K562 (cell line): ENCODE measurements around the gene ASAH2B. TPM values are rescaled to one million over a fixed set of nuclear protein-coding genes. Genes with fewer than 3 reads are reported as not detected.

Experiments used
- CBX1 ChIP-seq: sonication (generic); IDR thresholded peaks from 2 replicates; pipeline ENCODE4 v1.6.1; 2016; ENCODE audit warnings: antibody characterized with exemption, low read depth, mild to moderate bottlenecking
- DEAF1 ChIP-seq: fragments of 450-650 bp; formaldehyde crosslinking; IDR thresholded peaks from 2 replicates; pipeline ENCODE4 v1.4.0; 2020; ENCODE audit warnings: mild to moderate bottlenecking, moderate library complexity
- STAT6 ChIP-seq: sonication (generic); formaldehyde crosslinking; IDR thresholded peaks from 2 replicates; pipeline ENCODE4 v1.8.1; 2023; ENCODE audit warnings: mild to moderate bottlenecking, missing genetic modification reagents
- ZNF79 ChIP-seq: fragments of 250-450 bp; sonication (Bioruptor Pico); IDR thresholded peaks from 2 replicates; pipeline ENCODE4 v1.4.0; 2020; ENCODE audit warnings: low read depth, mild to moderate bottlenecking, moderate library complexity
- polyA plus RNA-seq, 8 experiments: library from polyadenylated mRNA; depleted of rRNA in 4 of 8; stranded (reverse) in 5 of 8; unstranded in 3 of 8; fragments of >200 nt; fragmentation: Nextera tagmentation in 2 of 8; fragmentation: Illumina TruSeq in 1 of 8; extraction: Ambion mirVana in 2 of 8; extraction: Trizol in 1 of 8; gene quantifications; 2 replicates each; pipeline versions ENCODE4 v1.2.1 to v1.2.3, GENCODE V29; 2011 to 2014; ENCODE audit warnings: inconsistent platforms in 1 of 8, missing spikeins in 1 of 8
- total RNA-seq, 7 experiments: library from RNA; depleted of rRNA in 6 of 7; stranded (reverse); fragments of >200 nt in 6 of 7; fragmentation: Illumina TruSeq in 2 of 7; extraction: Trizol in 2 of 7; gene quantifications; 2 replicates each; pipeline versions ENCODE4 v1.2.1 to v1.2.3, GENCODE V29; 2011 to 2021; ENCODE audit warnings: low replicate concordance in 1 of 7
- TF ChIP-seq, protein P1 (sequence below): sonication (generic); formaldehyde crosslinking; IDR thresholded peaks from 2 replicates; pipeline ENCODE4 v1.4.0; 2020; ENCODE audit warnings: mild to moderate bottlenecking, missing genetic modification reagents
- TF ChIP-seq, protein P2 (sequence below), 2 experiments: fragments of 450-650 bp in 1 of 2; sonication (generic) in 1 of 2; formaldehyde crosslinking in 1 of 2; IDR thresholded peaks; 2 replicates each; pipeline versions ENCODE4 v1.7.1 to v1.9.0; 2016 to 2022; ENCODE audit warnings: inconsistent platforms in 1 of 2, mild to moderate bottlenecking in 1 of 2, missing genetic modification reagents in 1 of 2

ASAH2B gene
- total and polyA plus RNA-seq, 9 of the 15 experiments (the other 6 are each of a cell fraction or from before 2014, with no cell fraction given), result 5.0 to 18.3 (median 14.4) TPM

- TF ChIP-seq, protein P1, sequence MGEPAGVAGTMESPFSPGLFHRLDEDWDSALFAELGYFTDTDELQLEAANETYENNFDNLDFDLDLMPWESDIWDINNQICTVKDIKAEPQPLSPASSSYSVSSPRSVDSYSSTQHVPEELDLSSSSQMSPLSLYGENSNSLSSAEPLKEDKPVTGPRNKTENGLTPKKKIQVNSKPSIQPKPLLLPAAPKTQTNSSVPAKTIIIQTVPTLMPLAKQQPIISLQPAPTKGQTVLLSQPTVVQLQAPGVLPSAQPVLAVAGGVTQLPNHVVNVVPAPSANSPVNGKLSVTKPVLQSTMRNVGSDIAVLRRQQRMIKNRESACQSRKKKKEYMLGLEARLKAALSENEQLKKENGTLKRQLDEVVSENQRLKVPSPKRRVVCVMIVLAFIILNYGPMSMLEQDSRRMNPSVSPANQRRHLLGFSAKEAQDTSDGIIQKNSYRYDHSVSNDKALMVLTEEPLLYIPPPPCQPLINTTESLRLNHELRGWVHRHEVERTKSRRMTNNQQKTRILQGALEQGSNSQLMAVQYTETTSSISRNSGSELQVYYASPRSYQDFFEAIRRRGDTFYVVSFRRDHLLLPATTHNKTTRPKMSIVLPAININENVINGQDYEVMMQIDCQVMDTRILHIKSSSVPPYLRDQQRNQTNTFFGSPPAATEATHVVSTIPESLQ (CRISPR knock-in tag), result no peak
- TF ChIP-seq STAT6 (no peak), DEAF1 (CRISPR knock-in tag) (no peak), ZNF79 (CRISPR knock-in tag) (no peak), CBX1 (no peak)
- TF ChIP-seq, protein P2, sequence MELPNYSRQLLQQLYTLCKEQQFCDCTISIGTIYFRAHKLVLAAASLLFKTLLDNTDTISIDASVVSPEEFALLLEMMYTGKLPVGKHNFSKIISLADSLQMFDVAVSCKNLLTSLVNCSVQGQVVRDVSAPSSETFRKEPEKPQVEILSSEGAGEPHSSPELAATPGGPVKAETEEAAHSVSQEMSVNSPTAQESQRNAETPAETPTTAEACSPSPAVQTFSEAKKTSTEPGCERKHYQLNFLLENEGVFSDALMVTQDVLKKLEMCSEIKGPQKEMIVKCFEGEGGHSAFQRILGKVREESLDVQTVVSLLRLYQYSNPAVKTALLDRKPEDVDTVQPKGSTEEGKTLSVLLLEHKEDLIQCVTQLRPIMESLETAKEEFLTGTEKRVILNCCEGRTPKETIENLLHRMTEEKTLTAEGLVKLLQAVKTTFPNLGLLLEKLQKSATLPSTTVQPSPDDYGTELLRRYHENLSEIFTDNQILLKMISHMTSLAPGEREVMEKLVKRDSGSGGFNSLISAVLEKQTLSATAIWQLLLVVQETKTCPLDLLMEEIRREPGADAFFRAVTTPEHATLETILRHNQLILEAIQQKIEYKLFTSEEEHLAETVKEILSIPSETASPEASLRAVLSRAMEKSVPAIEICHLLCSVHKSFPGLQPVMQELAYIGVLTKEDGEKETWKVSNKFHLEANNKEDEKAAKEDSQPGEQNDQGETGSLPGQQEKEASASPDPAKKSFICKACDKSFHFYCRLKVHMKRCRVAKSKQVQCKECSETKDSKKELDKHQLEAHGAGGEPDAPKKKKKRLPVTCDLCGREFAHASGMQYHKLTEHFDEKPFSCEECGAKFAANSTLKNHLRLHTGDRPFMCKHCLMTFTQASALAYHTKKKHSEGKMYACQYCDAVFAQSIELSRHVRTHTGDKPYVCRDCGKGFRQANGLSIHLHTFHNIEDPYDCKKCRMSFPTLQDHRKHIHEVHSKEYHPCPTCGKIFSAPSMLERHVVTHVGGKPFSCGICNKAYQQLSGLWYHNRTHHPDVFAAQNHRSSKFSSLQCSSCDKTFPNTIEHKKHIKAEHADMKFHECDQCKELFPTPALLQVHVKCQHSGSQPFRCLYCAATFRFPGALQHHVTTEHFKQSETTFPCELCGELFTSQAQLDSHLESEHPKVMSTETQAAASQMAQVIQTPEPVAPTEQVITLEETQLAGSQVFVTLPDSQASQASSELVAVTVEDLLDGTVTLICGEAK (IDR thresholded peaks at IDR 0.05), result no peak
- TF ChIP-seq, protein P2 (CRISPR knock-in tag; IDR thresholded peaks at IDR 0.05), result no peak
These were observed 68.4 kb downstream of the ASAH2B start (continued) for GRCh38 chr10:50807851-50808776.
